H1 (cell line): ENCODE measurements around the gene CAMK1.

Experiments
- CEBPB ChIP-seq: IDR thresholded peaks from 2 replicates; pipeline ENCODE4 v1.6.1; 2012; ENCODE audit warnings: low read depth, low read length
- CTCF ChIP-seq, 3 experiments: IDR thresholded peaks; 1 replicate in 2 of 3; 2 replicates in 1 of 3; pipeline versions ENCODE4 v1.5.1 to v1.6.1; 2011; ENCODE audit warnings: low read length in 3 of 3, mild to moderate bottlenecking in 3 of 3, inconsistent platforms in 2 of 3, low read depth in 1 of 3, moderate library complexity in 1 of 3; ENCODE audit not compliant: insufficient read depth in 1 of 3; ENCODE audit errors: control extremely low read depth in 1 of 3
- EZH2 ChIP-seq: fragments of 200-600 bp; sonication (generic); IDR thresholded peaks from 2 replicates; pipeline ENCODE4 v1.7.1; 2012; ENCODE audit warnings: low read depth, mild to moderate bottlenecking, moderate library complexity, low read length, inconsistent platforms; ENCODE audit not compliant: severe bottlenecking
- MAX ChIP-seq: IDR thresholded peaks from 2 replicates; pipeline ENCODE4 v1.6.1; 2012; ENCODE audit warnings: inconsistent platforms
- POLR2A ChIP-seq, 2 experiments: IDR thresholded peaks; 1 replicate in 1 of 2; 2 replicates in 1 of 2; pipeline ENCODE4 v1.6.1; 2011; ENCODE audit warnings: low read depth in 2 of 2, low read length in 2 of 2, mild to moderate bottlenecking in 2 of 2; ENCODE audit errors: control extremely low read depth in 1 of 2
- POLR2AphosphoS5 ChIP-seq: IDR thresholded peaks from 2 replicates; pipeline ENCODE4 v1.6.1; 2011; ENCODE audit warnings: low read depth, low read length
- RAD21 ChIP-seq, 2 experiments: IDR thresholded peaks in 1 of 2; conservative IDR thresholded peaks in 1 of 2; 2 replicates each; pipeline ENCODE4 v1.6.1; 2011; ENCODE audit warnings: low read depth in 2 of 2, low read length in 2 of 2, improper control_type of control experiment in 1 of 2, inconsistent platforms in 1 of 2, mild to moderate bottlenecking in 1 of 2, moderate library complexity in 1 of 2
- SP1 ChIP-seq: IDR thresholded peaks from 2 replicates; pipeline ENCODE4 v1.6.1; 2011; ENCODE audit warnings: low read depth, low read length
- TCF12 ChIP-seq: IDR thresholded peaks from 2 replicates; pipeline ENCODE4 v1.6.1; 2011; ENCODE audit warnings: low read depth, mild to moderate bottlenecking, low read length

DNA sequence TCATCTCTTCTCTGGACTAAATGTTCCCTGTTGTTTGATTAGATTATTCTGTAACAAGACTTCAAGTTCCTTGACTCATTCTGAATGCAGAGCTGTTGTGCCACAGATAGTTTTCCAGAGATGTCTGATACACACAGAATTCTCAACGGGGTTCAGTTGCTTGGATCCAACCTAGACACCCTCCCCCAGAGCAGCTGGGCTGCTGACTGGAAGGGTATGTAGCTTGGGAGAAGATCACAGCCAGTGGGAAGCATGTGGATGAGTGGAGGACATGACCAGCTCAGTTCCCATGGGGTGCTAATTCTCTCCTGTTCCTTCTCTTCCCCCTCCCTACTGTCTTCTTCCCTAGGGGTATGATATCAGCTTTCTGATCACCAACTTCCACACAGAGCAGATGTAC, 33.7 kb upstream of the CAMK1 start:
- no peak for TF ChIP-seq EZH2
- TF ChIP-seq CTCF (IDR thresholded peaks at IDR 0.05; ENCODE audit: control extremely low read depth in 1 of 3, insufficient read depth in 1 of 3, low read depth in 1 of 3, low read length in 3 of 3) = no peak
- no peak for TF ChIP-seq SP1
- no peak for TF ChIP-seq MAX
- no peak for TF ChIP-seq POLR2A (IDR thresholded peaks at IDR 0.05; ENCODE audit: control extremely low read depth in 1 of 2, low read depth in 2 of 2, low read length in 2 of 2)
- TF ChIP-seq CEBPB = no peak
- no peak for TF ChIP-seq RAD21 (IDR thresholded peaks at IDR 0.05 in 1 of 2, conservative IDR thresholded peaks at IDR 0.05 in 1 of 2; ENCODE audit: low read depth in 2 of 2, low read length in 2 of 2)
- TF ChIP-seq TCF12 = no peak
- no peak for TF ChIP-seq POLR2AphosphoS5
